Muscle of back (tissue), 11 donors: ENCODE results near the gene PARP3. TPM values are rescaled to one million over a fixed set of nuclear protein-coding genes. Genes with fewer than 3 reads are reported as not detected.

Source experiments
- DNase-seq, 3 donors: peaks; one replicate each; pipeline versions ENCODE4 v3.0.0 to v3.0.0-alpha.2; 2013
- polyA plus RNA-seq, 10 donors: library from polyadenylated mRNA; unstranded; fragments of 120-200 nt; gene quantifications; one replicate each; pipeline ENCODE4 v1.2.1, GENCODE V29; 2013; ENCODE audit not compliant: insufficient read length in 10 of 10

Gene PARP3
- polyA plus RNA-seq, 10 donors: 3.8 to 7.8 (median 5.6) TPM

- DNase-seq: no peak
These were observed 23.9 kb downstream of the PARP3 start for GRCh38 chr3:51966016-51966415.

- DNase-seq: no peak
These were observed 24.3 kb downstream of the PARP3 start for GRCh38 chr3:51966486-51966885.

GRCh38 chr3:51966922-51967383, 24.8 kb downstream of the PARP3 start:
- DNase-seq: peak in 1 of 3 donors; percentile 60

- DNase-seq: peak in 2 of 3 donors; percentile 75 to 88
These were observed 25.4 kb downstream of the PARP3 start, which contains the start of gene PCBP4 for GRCh38 chr3:51967384-51968169. PCBP4 (minus strand) TSS chr3:51967454; CDS start chr3:51961240, 6,214 bp downstream.

- DNase-seq: no peak
These were observed 26.1 kb downstream of the PARP3 start for GRCh38 chr3:51968170-51968775.

GRCh38 chr3:51968883-51969678, 26.9 kb downstream of the PARP3 start:
- DNase-seq: no peak

- no peak for DNase-seq
These were observed 27.7 kb downstream of the PARP3 start for GRCh38 chr3:51969841-51970240.

GRCh38 chr3:51970606-51971300, 28.6 kb downstream of the PARP3 start:
- DNase-seq: no peak

- no peak for DNase-seq
These were observed 29.2 kb downstream of the PARP3 start for GRCh38 chr3:51971350-51971749.

- no peak for DNase-seq
These were observed 32.3 kb downstream of the PARP3 start for GRCh38 chr3:51974277-51974962.

GRCh38 chr3:51974963-51975851, 33.0 kb downstream of the PARP3 start, which contains the start of gene ABHD14A:
ABHD14A (plus strand) TSS chr3:51975064; CDS start chr3:51975136, 72 bp downstream.
- peak in 2 of 3 donors; percentile 85 to 91 for DNase-seq

GRCh38 chr3:51975852-51976549, 33.8 kb downstream of the PARP3 start:
- peak in 2 of 3 donors; percentile 65 to 79 for DNase-seq

- no peak for DNase-seq
These were observed 35.4 kb downstream of the PARP3 start for GRCh38 chr3:51977446-51978142.

GRCh38 chr3:51978143-51978502, 36.0 kb downstream of the PARP3 start:
- no peak for DNase-seq

GRCh38 chr3:51980253-51980652, 38.1 kb downstream of the PARP3 start:
- DNase-seq: no peak

- no peak for DNase-seq
These were observed 40.2 kb downstream of the PARP3 start for GRCh38 chr3:51982352-51982837.

GRCh38 chr3:51982838-51983577, 40.8 kb downstream of the PARP3 start, which contains the start of gene ACY1:
ACY1 (plus strand) TSS chr3:51983535; CDS start chr3:51984065, 530 bp downstream.
- DNase-seq: peak; percentile 81 to 97 (median 92)
